ENCODE measurements around the gene NGF.
"Not testable (repeated sequence)": the region's sequence is repeated elsewhere in the genome, so short reads cannot be mapped to it uniquely, and the experiment has no call there.

Gene NGF

DNA sequence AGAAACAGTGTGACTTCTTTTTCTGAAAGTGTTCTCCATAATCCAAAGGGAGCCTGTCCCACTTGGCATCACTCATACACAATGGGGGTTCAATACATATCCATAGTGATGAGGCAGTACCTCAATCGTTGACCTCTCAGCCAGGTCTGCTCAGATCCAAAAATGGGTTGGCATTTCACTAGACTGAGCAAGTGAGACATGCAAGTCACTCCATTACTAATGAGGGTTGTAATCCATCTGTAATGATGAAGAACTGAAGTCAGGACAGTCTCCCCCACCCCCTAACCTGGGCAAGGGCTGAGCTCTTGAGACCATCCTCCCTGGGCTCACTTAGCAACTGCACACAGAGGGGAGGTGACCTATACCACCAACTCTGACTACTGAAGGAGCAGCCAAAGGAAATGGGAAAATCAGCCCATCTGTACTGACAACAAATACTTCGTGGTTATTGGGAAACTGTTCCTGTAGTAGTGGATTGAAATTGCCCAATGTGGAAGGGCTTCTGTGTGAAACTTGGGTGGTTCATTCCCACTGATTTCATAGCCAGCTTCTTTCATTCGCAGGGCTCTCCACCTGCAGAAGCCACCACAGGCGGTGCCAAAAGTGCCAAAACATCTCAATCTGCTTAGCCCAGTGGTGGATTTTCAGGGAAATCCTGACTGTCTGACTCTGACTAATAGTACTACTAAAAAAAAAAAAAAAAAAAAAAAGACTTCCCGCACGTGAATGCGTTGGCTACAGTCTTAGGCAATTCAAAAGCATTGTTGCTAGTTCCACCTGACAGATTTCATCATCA lies 5.0 kb downstream of the NGF start:
- DNase-seq (ENCODE audit: low read depth): no peak

- DNase-seq (ENCODE audit: low read depth): no peak
Observed at GRCh38 chr1:115331558-115332331, 6.3 kb downstream of the NGF start.

DNA sequence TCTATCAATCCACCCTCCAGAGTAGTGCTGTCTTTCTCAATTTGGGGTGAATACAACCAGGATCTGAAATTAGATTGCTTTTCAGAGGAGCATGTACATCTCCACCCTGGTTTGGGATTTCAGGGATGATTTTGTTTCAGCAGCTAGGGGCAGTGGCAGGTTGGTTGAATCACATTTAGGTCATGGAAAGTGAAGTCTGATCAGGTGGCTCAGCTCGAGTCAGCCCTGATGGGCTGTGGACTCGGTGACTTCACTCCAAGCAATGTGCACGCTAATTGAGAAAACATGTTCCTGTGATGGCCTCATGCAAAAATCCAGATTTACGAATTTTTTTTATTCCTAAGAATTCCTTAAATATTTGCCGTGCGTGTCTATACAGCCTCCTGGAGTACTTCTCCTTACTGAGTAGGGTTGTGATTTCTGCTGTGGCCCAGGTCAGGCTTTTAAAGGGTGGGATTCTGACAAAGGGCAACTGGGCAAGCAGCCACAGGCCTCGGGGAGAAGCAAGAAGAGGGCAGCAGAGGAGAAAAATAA lies 7.5 kb downstream of the NGF start:
- DNase-seq (ENCODE audit: low read depth): no peak

GRCh38 chr1:115329965-115330364 lies 8.1 kb downstream of the NGF start:
- no peak for DNase-seq (ENCODE audit: low read depth)

- DNase-seq (ENCODE audit: low read depth): no peak
Observed at GRCh38 chr1:115327270-115327669, 10.8 kb downstream of the NGF start.

DNA sequence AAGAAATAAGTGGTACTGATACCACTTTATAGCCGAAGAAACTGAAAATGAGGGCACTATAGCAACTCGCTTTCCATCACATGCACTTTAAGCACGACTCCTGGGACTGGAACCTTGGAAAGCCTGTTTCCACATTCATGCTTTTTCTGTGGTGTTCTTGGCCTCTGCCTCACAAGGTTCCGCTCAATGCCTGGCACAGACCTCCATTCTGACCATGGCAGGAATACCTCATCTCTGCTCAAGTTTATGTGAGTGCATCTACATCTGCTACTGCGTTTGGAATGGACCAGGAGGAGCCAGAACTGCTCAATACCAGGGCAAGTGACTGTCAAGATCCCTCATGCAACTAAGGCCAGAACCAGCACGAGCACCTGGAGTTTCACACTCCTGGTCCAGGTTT lies 11.6 kb downstream of the NGF start:
- no peak for DNase-seq (ENCODE audit: low read depth)

GRCh38 chr1:115325874-115326273 lies 12.2 kb downstream of the NGF start:
- no peak for DNase-seq (ENCODE audit: low read depth)

GRCh38 chr1:115324649-115325420 lies 13.2 kb downstream of the NGF start:
- no peak for DNase-seq (ENCODE audit: low read depth)

- no peak for DNase-seq (ENCODE audit: low read depth)
Observed at GRCh38 chr1:115323366-115324004, 14.6 kb downstream of the NGF start.

DNA sequence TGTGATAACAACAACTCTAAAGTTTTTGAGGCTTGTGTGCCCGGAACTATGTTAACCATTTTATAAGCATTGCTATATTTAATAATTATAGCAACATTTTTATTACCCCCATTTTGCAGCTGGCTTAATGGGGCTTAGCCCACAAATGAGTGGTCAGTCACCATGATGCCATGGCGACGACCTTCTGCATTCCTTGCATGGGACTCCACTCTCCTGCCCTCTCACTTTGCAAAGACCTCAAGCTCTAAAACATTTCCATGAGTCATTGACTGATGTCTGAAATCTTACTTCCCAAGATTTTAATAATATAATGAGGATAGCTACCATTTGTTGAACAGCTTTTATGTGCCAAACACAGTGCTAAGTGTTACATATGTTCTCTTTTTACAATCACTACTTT lies 15.4 kb downstream of the NGF start:
- DNase-seq (ENCODE audit: low read depth): no peak

DNA sequence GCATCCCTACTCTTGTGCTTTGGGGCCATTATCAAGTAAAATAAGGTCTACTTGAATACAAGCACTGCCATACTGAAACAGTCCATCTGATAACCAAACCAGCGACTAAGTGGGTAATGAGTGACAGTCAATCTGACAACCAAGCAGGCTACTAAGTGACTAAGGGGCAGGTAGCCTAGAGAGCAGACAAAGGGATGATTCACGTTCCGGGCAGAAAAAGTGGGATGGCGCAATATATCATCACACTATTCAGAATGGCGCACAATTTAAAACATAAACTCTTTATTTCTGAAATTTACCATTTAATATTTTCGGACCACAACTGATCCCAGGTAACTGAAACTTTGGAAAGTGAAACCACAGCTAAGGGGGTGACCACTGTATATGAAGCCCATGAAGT lies 17.7 kb downstream of the NGF start:
- DNase-seq (ENCODE audit: low read depth): no peak

- no peak for DNase-seq (ENCODE audit: low read depth)
Observed at GRCh38 chr1:115319706-115320105, 18.3 kb downstream of the NGF start.

GRCh38 chr1:115317101-115318012 lies 20.7 kb downstream of the NGF start:
- no peak for DNase-seq (ENCODE audit: low read depth)

GRCh38 chr1:115314765-115315164 lies 23.3 kb downstream of the NGF start:
- DNase-seq (ENCODE audit: low read depth): no peak

GRCh38 chr1:115314092-115314491 lies 24.0 kb downstream of the NGF start:
- no peak for DNase-seq (ENCODE audit: low read depth)

- no peak for DNase-seq (ENCODE audit: low read depth)
Observed at GRCh38 chr1:115313182-115313581, 24.9 kb downstream of the NGF start.

GRCh38 chr1:115312742-115313141 lies 25.3 kb downstream of the NGF start:
- no peak for DNase-seq (ENCODE audit: low read depth)

DNA sequence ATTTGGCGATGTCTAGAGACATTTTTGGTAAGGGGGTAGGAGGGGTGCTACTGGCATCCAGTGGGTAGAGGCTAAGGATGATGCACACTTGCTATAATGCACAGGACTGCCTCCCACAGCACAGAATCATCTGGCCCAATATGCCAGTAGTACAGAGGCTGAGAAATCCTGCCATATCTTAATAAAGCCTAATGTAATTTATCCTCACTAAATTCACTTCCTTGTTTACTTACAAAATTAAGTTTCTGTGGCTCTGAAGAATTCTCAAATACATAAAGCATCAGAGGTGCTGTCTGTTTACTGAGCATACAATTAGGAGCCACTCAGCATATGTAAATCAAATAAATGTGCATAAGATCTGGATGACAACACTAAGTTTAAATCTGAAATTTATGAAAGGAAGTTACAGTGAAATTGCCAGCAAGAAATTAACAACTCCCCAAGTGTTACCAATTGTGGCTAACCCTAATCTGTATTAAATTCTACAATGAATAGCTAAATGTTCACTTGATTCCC lies 26.5 kb downstream of the NGF start:
- DNase-seq (ENCODE audit: low read depth): no peak

DNA sequence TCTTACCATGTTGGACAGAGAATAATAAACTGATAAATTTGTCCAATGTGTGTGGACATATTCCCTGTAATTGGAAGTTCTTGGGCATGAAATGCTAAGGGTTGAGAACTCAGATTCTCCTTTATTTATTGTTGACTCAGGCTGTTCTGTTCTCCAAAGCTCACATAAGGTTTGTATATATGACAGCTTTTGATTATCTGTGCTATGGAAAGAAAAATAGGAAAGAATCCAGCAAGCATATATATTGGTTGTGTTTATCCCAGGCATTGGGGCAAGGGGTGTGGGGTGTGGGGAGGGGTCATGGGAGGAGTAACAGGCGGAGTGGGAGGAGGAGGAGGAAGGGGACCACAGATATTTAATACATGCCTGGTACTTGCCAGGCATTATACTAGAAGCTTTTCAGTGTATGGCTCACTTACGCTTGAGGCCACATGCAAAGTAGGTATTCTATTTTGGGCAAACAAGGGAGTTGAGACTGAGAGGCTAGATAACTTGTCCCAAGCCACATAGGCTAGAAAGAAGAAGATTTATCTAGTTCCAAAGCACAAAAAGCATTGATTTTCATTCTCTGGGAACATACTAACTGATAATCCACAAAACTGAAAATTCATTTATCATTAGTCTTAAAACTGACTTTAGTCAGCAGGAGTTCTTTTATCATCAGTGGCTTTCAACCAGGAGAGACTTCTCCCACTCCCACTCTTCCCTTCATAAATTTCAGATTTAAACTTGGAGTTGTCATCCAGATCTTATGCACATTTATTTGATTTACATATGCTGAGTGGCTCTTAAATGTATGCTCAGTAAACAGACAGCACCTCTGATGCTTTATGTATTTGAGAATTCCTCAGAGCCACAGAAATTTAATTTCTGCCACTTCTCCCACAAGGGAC lies 27.2 kb downstream of the NGF start:
- no peak for DNase-seq (ENCODE audit: low read depth)

GRCh38 chr1:115309504-115309903 lies 28.5 kb downstream of the NGF start:
- not testable (repeated sequence) for DNase-seq (ENCODE audit: low read depth)
